ENCODE results near the gene GLIS2.

GRCh38 chr16:4365615-4366014 is 49.7 kb downstream of the GLIS2 start:
- TF ChIP-seq, protein P1, sequence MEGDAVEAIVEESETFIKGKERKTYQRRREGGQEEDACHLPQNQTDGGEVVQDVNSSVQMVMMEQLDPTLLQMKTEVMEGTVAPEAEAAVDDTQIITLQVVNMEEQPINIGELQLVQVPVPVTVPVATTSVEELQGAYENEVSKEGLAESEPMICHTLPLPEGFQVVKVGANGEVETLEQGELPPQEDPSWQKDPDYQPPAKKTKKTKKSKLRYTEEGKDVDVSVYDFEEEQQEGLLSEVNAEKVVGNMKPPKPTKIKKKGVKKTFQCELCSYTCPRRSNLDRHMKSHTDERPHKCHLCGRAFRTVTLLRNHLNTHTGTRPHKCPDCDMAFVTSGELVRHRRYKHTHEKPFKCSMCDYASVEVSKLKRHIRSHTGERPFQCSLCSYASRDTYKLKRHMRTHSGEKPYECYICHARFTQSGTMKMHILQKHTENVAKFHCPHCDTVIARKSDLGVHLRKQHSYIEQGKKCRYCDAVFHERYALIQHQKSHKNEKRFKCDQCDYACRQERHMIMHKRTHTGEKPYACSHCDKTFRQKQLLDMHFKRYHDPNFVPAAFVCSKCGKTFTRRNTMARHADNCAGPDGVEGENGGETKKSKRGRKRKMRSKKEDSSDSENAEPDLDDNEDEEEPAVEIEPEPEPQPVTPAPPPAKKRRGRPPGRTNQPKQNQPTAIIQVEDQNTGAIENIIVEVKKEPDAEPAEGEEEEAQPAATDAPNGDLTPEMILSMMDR (conservative IDR thresholded peaks at IDR 0.05; ENCODE audit: low read depth, low read length), result no peak
- TF ChIP-seq RFX5 (IDR thresholded peaks at IDR 0.05; ENCODE audit: low read depth, low read length) (no peak), RAD21 (IDR thresholded peaks at IDR 0.05; ENCODE audit: low read length) (no peak), POLR2A (IDR thresholded peaks at IDR 0.05; ENCODE audit: low read depth, low read length) (no peak), MXI1 (IDR thresholded peaks at IDR 0.05; ENCODE audit: borderline replicate concordance, low read depth, low read length) (no peak), CEBPB (IDR thresholded peaks at IDR 0.05; ENCODE audit: low read depth, low read length) (no peak), ELK1 (IDR thresholded peaks at IDR 0.05; ENCODE audit: borderline replicate concordance, low read depth, low read length) (no peak), BHLHE40 (IDR thresholded peaks at IDR 0.05; ENCODE audit: low read depth, low read length) (no peak)
- TF ChIP-seq, protein P2, sequence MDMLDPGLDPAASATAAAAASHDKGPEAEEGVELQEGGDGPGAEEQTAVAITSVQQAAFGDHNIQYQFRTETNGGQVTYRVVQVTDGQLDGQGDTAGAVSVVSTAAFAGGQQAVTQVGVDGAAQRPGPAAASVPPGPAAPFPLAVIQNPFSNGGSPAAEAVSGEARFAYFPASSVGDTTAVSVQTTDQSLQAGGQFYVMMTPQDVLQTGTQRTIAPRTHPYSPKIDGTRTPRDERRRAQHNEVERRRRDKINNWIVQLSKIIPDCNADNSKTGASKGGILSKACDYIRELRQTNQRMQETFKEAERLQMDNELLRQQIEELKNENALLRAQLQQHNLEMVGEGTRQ (IDR thresholded peaks at IDR 0.05; ENCODE audit: low read depth, low read length), result no peak

Data from IMR-90 (cell line).